Measurements from ENCODE around the gene NTSR1. TPM values are rescaled to one million over a fixed set of nuclear protein-coding genes. Genes with fewer than 3 reads are reported as not detected.
A peak's percentile ranks its signal among the peaks of the same experiment; 100 is the strongest.

The NTSR1 gene
- total RNA-seq, 1 experiment from 2014 or later: 1.1 TPM

- Histone ChIP-seq H3K36me3 (replicated peaks; ENCODE audit: control insufficient read depth, insufficient read depth, low read length) (no peaks in the 10 kb centered on the region; the same call in 1 of the 2 replicates), H3K4me3 (ENCODE audit: insufficient read depth, low read depth, low read length) (no peak overlapping the region), H3K27me3 (ENCODE audit: control insufficient read depth, insufficient read depth, low read length) (peaks cover 4% of the 10 kb centered on the region; the same call in 1 of the 2 replicates)
- DNase-seq: no peak
Observed at GRCh38 chr20:62792182-62792939, 83.7 kb downstream of the NTSR1 start.

GRCh38 chr20:62792940-62793756, 84.5 kb downstream of the NTSR1 start:
- Histone ChIP-seq H3K36me3 (replicated peaks; ENCODE audit: control insufficient read depth, insufficient read depth, low read length) (no peaks in the 10 kb centered on the region; the same call in 1 of the 2 replicates), H3K4me3 (ENCODE audit: insufficient read depth, low read depth, low read length) (no peak overlapping the region), H3K27me3 (ENCODE audit: control insufficient read depth, insufficient read depth, low read length) (peaks cover 4% of the 10 kb centered on the region; the same call in 1 of the 2 replicates)
- peak; percentile 84 for DNase-seq

GRCh38 chr20:62793757-62794006, 85.0 kb downstream of the NTSR1 start:
- Histone ChIP-seq H3K36me3 (replicated peaks; ENCODE audit: control insufficient read depth, insufficient read depth, low read length) (peaks cover 1% of the 10 kb centered on the region; the same call in 1 of the 2 replicates), H3K4me3 (ENCODE audit: insufficient read depth, low read depth, low read length) (peak overlapping the region; percentile 27), H3K27me3 (ENCODE audit: control insufficient read depth, insufficient read depth, low read length) (peaks cover 4% of the 10 kb centered on the region; the same call in 1 of the 2 replicates)
- peak; percentile 64 for DNase-seq

GRCh38 chr20:62794007-62794724, 85.5 kb downstream of the NTSR1 start:
- DNase-seq: peak; percentile 99
- H3K4me3 ChIP-seq (ENCODE audit: insufficient read depth, low read depth, low read length): peak overlapping the region; percentile 60

GRCh38 chr20:62795023-62795761, 86.6 kb downstream of the NTSR1 start:
- Histone ChIP-seq H3K4me3 (ENCODE audit: insufficient read depth, low read depth, low read length) (peak overlapping the region; percentile 60), H3K27me3 (ENCODE audit: control insufficient read depth, insufficient read depth, low read length) (peaks cover 4% of the 10 kb centered on the region; the same call in 1 of the 2 replicates), H3K36me3 (replicated peaks; ENCODE audit: control insufficient read depth, insufficient read depth, low read length) (peaks cover 3% of the 10 kb centered on the region)
- peak; percentile 89 for DNase-seq

More at GRCh38 chr20:62794007-62794724, 85.5 kb downstream of the NTSR1 start:
- peaks cover 3% of the 10 kb centered on the region for H3K36me3 ChIP-seq (replicated peaks; ENCODE audit: control insufficient read depth, insufficient read depth, low read length)
- peaks cover 4% of the 10 kb centered on the region; the same call in 1 of the 2 replicates for H3K27me3 ChIP-seq (ENCODE audit: control insufficient read depth, insufficient read depth, low read length)

GRCh38 chr20:62796699-62797491, 88.3 kb downstream of the NTSR1 start:
- DNase-seq: peak; percentile 92
- Histone ChIP-seq H3K27me3 (ENCODE audit: control insufficient read depth, insufficient read depth, low read length) (peaks cover 4% of the 10 kb centered on the region; the same call in 1 of the 2 replicates), H3K36me3 (replicated peaks; ENCODE audit: control insufficient read depth, insufficient read depth, low read length) (peaks cover 3% of the 10 kb centered on the region), H3K4me3 (ENCODE audit: insufficient read depth, low read depth, low read length) (peak overlapping the region; percentile 78)

- H3K27me3 ChIP-seq (ENCODE audit: control insufficient read depth, insufficient read depth, low read length): peaks cover 4% of the 10 kb centered on the region; the same call in 1 of the 2 replicates
- peak; percentile 58 for DNase-seq
- no peak overlapping the region for H3K4me3 ChIP-seq (ENCODE audit: insufficient read depth, low read depth, low read length)
- peaks cover 3% of the 10 kb centered on the region for H3K36me3 ChIP-seq (replicated peaks; ENCODE audit: control insufficient read depth, insufficient read depth, low read length)
Observed at GRCh38 chr20:62797671-62798532, 89.3 kb downstream of the NTSR1 start.

GRCh38 chr20:62799036-62799435, 90.4 kb downstream of the NTSR1 start:
- H3K36me3 ChIP-seq (replicated peaks; ENCODE audit: control insufficient read depth, insufficient read depth, low read length): peaks cover 3% of the 10 kb centered on the region

GRCh38 chr20:62799459-62799858, 90.8 kb downstream of the NTSR1 start:
- peaks cover 7% of the 10 kb centered on the region for H3K27me3 ChIP-seq (ENCODE audit: control insufficient read depth, insufficient read depth, low read length)
- H3K4me3 ChIP-seq (ENCODE audit: insufficient read depth, low read depth, low read length): no peak overlapping the region
- DNase-seq: no peak
- peaks cover 3% of the 10 kb centered on the region for H3K36me3 ChIP-seq (replicated peaks; ENCODE audit: control insufficient read depth, insufficient read depth, low read length)

More at GRCh38 chr20:62799036-62799435, 90.4 kb downstream of the NTSR1 start:
- peaks cover 4% of the 10 kb centered on the region; the same call in 1 of the 2 replicates for H3K27me3 ChIP-seq (ENCODE audit: control insufficient read depth, insufficient read depth, low read length)
- no peak for DNase-seq
- H3K4me3 ChIP-seq (ENCODE audit: insufficient read depth, low read depth, low read length): no peak overlapping the region

- H3K27me3 ChIP-seq (ENCODE audit: control insufficient read depth, insufficient read depth, low read length): peaks cover 6% of the 10 kb centered on the region
- no peak for DNase-seq
- H3K36me3 ChIP-seq (replicated peaks; ENCODE audit: control insufficient read depth, insufficient read depth, low read length): peaks cover 3% of the 10 kb centered on the region
- H3K4me3 ChIP-seq (ENCODE audit: insufficient read depth, low read depth, low read length): no peak overlapping the region
Observed at GRCh38 chr20:62799873-62800272, 91.2 kb downstream of the NTSR1 start.

GRCh38 chr20:62800314-62801259, 92.0 kb downstream of the NTSR1 start:
- H3K36me3 ChIP-seq (replicated peaks; ENCODE audit: control insufficient read depth, insufficient read depth, low read length): peaks cover 3% of the 10 kb centered on the region
- H3K27me3 ChIP-seq (ENCODE audit: control insufficient read depth, insufficient read depth, low read length): peaks cover 3% of the 10 kb centered on the region
- DNase-seq: no peak
- no peak overlapping the region for H3K4me3 ChIP-seq (ENCODE audit: insufficient read depth, low read depth, low read length)

Measured in H7 (cell line).